H1 (cell line): ENCODE measurements around the gene SSRP1. TPM values are rescaled to one million over a fixed set of nuclear protein-coding genes. Genes with fewer than 3 reads are reported as not detected.

Experiments used
- CTCF ChIA-PET: fragments of 300-600 bp; sonication (Branson Sonifier 250); formaldehyde crosslinking; loops from one replicate; lab custom pipeline; 2021; ENCODE audit not compliant: partially characterized antibody; lab: Charles Lee
- POLR2A ChIA-PET: fragments of 300-600 bp; sonication (Branson Sonifier 250); formaldehyde crosslinking; loops from one replicate; lab custom pipeline; 2021; ENCODE audit warnings: inconsistent platforms; ENCODE audit not compliant: partially characterized antibody; lab: Charles Lee
- DNase-seq, 2 experiments: peaks; one replicate each; pipeline versions ENCODE4 v3.0.0 to v3.0.0-alpha.2; 2010 to 2022; ENCODE audit warnings: low spot score in 2 of 2, low read depth in 1 of 2, mixed read lengths in 1 of 2
- FAIRE-seq: peaks from 2 replicates; lab custom pipeline; 2011; peaks lifted over from hg19 to GRCh38; lab: Jason Lieb, UNC
- H2AFZ ChIP-seq: 2 replicates; pipeline ENCODE4 v1.8.1; 2012; ENCODE audit warnings: low read length, inconsistent platforms
- H2AK5ac ChIP-seq: 2 replicates; pipeline ENCODE4 v1.6.1; 2013; ENCODE audit warnings: low read depth, low read length
- H2BK120ac ChIP-seq: replicated peaks from 2 replicates; pipeline ENCODE3; 2013; ENCODE audit warnings: low read depth, low read length, inconsistent platforms
- H2BK12ac ChIP-seq: 2 replicates; pipeline ENCODE4 v1.6.1; 2013; ENCODE audit warnings: low read depth, low read length
- H2BK15ac ChIP-seq: 2 replicates; pipeline ENCODE4 v1.6.1; 2013; ENCODE audit warnings: low read length
- H2BK20ac ChIP-seq: 2 replicates; pipeline ENCODE4 v1.6.1; 2013; ENCODE audit warnings: low read length
- H2BK5ac ChIP-seq: 2 replicates; pipeline ENCODE4 v1.6.1; 2013; ENCODE audit warnings: low read depth, low read length
- H3K14ac ChIP-seq: 2 replicates; pipeline ENCODE4 v1.6.1; 2013; ENCODE audit warnings: inconsistent platforms; ENCODE audit not compliant: insufficient read length
- H3K18ac ChIP-seq: 2 replicates; pipeline ENCODE4 v1.6.1; 2013; ENCODE audit warnings: low read length; ENCODE audit errors: extremely low read depth
- H3K23ac ChIP-seq: 2 replicates; pipeline ENCODE4 v1.6.1; 2013; ENCODE audit warnings: inconsistent platforms; ENCODE audit not compliant: insufficient read length
- H3K23me2 ChIP-seq: 2 replicates; pipeline ENCODE4 v1.6.1; 2013; ENCODE audit warnings: low read depth, low read length
- H3K27ac ChIP-seq: 2 replicates; pipeline ENCODE4 v1.6.1; 2011; ENCODE audit warnings: low read depth, low read length, inconsistent platforms
- H3K27me3 ChIP-seq, 4 experiments: replicated peaks in 1 of 4; 1 replicate in 1 of 4; 2 replicates in 3 of 4; pipeline versions ENCODE4 v1.6.1 to v1.8.1; 2011 to 2013; ENCODE audit warnings: low read length in 3 of 4, mild to moderate bottlenecking in 3 of 4, inconsistent platforms in 2 of 4, mixed read lengths in 2 of 4, moderate library complexity in 1 of 4; ENCODE audit not compliant: control insufficient read depth in 3 of 4, insufficient read depth in 3 of 4; ENCODE audit errors: extremely low read depth in 1 of 4
- H3K36me3 ChIP-seq, 4 experiments: 2 replicates each; pipeline versions ENCODE4 v1.6.1 to v1.8.1; 2011 to 2013; ENCODE audit warnings: mild to moderate bottlenecking in 4 of 4, low read length in 3 of 4, moderate library complexity in 2 of 4, control low read depth in 1 of 4, inconsistent platforms in 1 of 4; ENCODE audit not compliant: insufficient read depth in 4 of 4, control insufficient read depth in 2 of 4
- H3K4ac ChIP-seq: replicated peaks from 2 replicates; pipeline ENCODE3; 2013; ENCODE audit warnings: low read length, low read depth, mixed read lengths, inconsistent platforms; ENCODE audit not compliant: insufficient read length
- H3K4me1 ChIP-seq, 4 experiments: replicated peaks in 1 of 4; 1 replicate in 1 of 4; 2 replicates in 3 of 4; pipeline versions ENCODE4 v1.6.1 to v1.8.1; 2011 to 2013; ENCODE audit warnings: low read length in 3 of 4, inconsistent platforms in 2 of 4, mixed read lengths in 1 of 4; ENCODE audit not compliant: insufficient read depth in 4 of 4, control insufficient read depth in 3 of 4
- H3K4me2 ChIP-seq, 2 experiments: 2 replicates each; pipeline versions ENCODE4 v1.6.1 to v1.8.1; 2011 to 2013; ENCODE audit warnings: low read depth in 2 of 2, low read length in 2 of 2, control low read depth in 1 of 2, inconsistent platforms in 1 of 2, mild to moderate bottlenecking in 1 of 2; ENCODE audit not compliant: insufficient read depth in 1 of 2
- H3K4me3 ChIP-seq, 4 experiments: fragments of 200-600, 300-600 bp in 1 of 4; sonication (generic), shearing (Covaris generic), sonication (Bioruptor Twin) in 1 of 4; 2 replicates each; pipeline versions ENCODE4 v1.5.1 to v1.8.1; 2011 to 2016; ENCODE audit warnings: low read length in 4 of 4, low read depth in 3 of 4, control low read depth in 2 of 4, inconsistent platforms in 2 of 4, mild to moderate bottlenecking in 2 of 4, mixed read lengths in 1 of 4, moderate library complexity in 1 of 4; ENCODE audit not compliant: insufficient read depth in 2 of 4; ENCODE audit errors: extremely low read depth in 1 of 4
- H3K56ac ChIP-seq: replicated peaks from 2 replicates; pipeline ENCODE3; 2013; ENCODE audit warnings: low read depth, mild to moderate bottlenecking, mixed read lengths, low read length, inconsistent platforms; ENCODE audit not compliant: insufficient read length
- H3K79me1 ChIP-seq: 2 replicates; pipeline ENCODE4 v1.6.1; 2013; ENCODE audit warnings: low read depth, low read length, control low read depth
- H3K79me2 ChIP-seq, 2 experiments: 2 replicates each; pipeline versions ENCODE4 v1.6.1 to v1.8.1; 2012 to 2013; ENCODE audit warnings: low read length in 2 of 2, mild to moderate bottlenecking in 2 of 2, inconsistent platforms in 1 of 2; ENCODE audit not compliant: insufficient read depth in 2 of 2, control insufficient read depth in 1 of 2
- H3K9ac ChIP-seq, 4 experiments: replicated peaks in 1 of 4; 1 replicate in 1 of 4; 2 replicates in 3 of 4; pipeline versions ENCODE4 v1.6.1 to v1.8.1; 2011 to 2013; ENCODE audit warnings: low read depth in 3 of 4, low read length in 3 of 4, control low read depth in 2 of 4, mild to moderate bottlenecking in 2 of 4, moderate library complexity in 2 of 4, inconsistent platforms in 1 of 4; ENCODE audit errors: extremely low read depth in 1 of 4
- H3K9me3 ChIP-seq, 2 experiments: 2 replicates each; pipeline versions ENCODE4 v1.6.1 to v1.8.1; 2012 to 2013; ENCODE audit warnings: mild to moderate bottlenecking in 2 of 2, moderate library complexity in 2 of 2, control low read depth in 1 of 2, inconsistent platforms in 1 of 2, low read depth in 1 of 2, low read length in 1 of 2, mixed read lengths in 1 of 2; ENCODE audit not compliant: insufficient read depth in 2 of 2
- H4K20me1 ChIP-seq, 2 experiments: replicated peaks in 1 of 2; 2 replicates each; pipeline versions ENCODE3 to v1.8.1; 2011 to 2013; ENCODE audit warnings: inconsistent platforms in 2 of 2, low read length in 2 of 2, mild to moderate bottlenecking in 1 of 2; ENCODE audit not compliant: insufficient read depth in 2 of 2, control insufficient read depth in 1 of 2
- H4K5ac ChIP-seq: 2 replicates; pipeline ENCODE4 v1.6.1; 2013; ENCODE audit warnings: low read length, low read depth, mixed read lengths, inconsistent platforms; ENCODE audit not compliant: insufficient read length
- H4K8ac ChIP-seq: 2 replicates; pipeline ENCODE4 v1.8.0; 2013; ENCODE audit warnings: mild to moderate bottlenecking, moderate library complexity, low read length, inconsistent platforms; ENCODE audit not compliant: insufficient read depth; ENCODE audit errors: extremely low read depth
- H4K91ac ChIP-seq: replicated peaks from 2 replicates; pipeline ENCODE3; 2013; ENCODE audit warnings: low read length, mixed read lengths, inconsistent platforms; ENCODE audit not compliant: insufficient read length
- EP300 ChIP-seq, 2 experiments: IDR thresholded peaks; 1 replicate in 1 of 2; 2 replicates in 1 of 2; pipeline ENCODE4 v1.6.1; 2011 to 2012; ENCODE audit warnings: low read depth in 2 of 2, low read length in 2 of 2, mild to moderate bottlenecking in 2 of 2, borderline replicate concordance in 1 of 2, inconsistent platforms in 1 of 2, moderate library complexity in 1 of 2
- EZH2 ChIP-seq: fragments of 200-600 bp; sonication (generic); IDR thresholded peaks from 2 replicates; pipeline ENCODE4 v1.7.1; 2012; ENCODE audit warnings: low read depth, mild to moderate bottlenecking, moderate library complexity, low read length, inconsistent platforms; ENCODE audit not compliant: severe bottlenecking
- KDM5A ChIP-seq: fragments of 200-600 bp; IDR thresholded peaks from 2 replicates; pipeline ENCODE4 v1.7.1; 2012; ENCODE audit warnings: mild to moderate bottlenecking, low read length, inconsistent platforms, mixed read lengths
- SUZ12 ChIP-seq: fragments of 200-600 bp; sonication (generic); IDR thresholded peaks from 2 replicates; pipeline ENCODE4 v1.6.1; 2012; ENCODE audit warnings: mild to moderate bottlenecking, inconsistent platforms, low read length, moderate library complexity, mixed read lengths
- WGBS, 2 experiments: shearing (Covaris generic) in 1 of 2; methylation state at CpG; one replicate each; pipeline versions ENCODE4 v1.1.6 to v1.1.7; 2013 to 2015; ENCODE audit warnings: low lambda C conversion rate in 2 of 2, mixed read lengths in 2 of 2, inconsistent platforms in 1 of 2, low coverage in 1 of 2, missing lambda C conversion rate in 1 of 2; ENCODE audit not compliant: insufficient replicate concordance in 2 of 2, insufficient coverage in 1 of 2, insufficient read length in 1 of 2; ENCODE audit errors: extremely low coverage in 1 of 2, missing lambda C conversion rate in 1 of 2; 5-methylcytosine and 5-hydroxymethylcytosine counted together
- polyA plus RNA-seq, 7 experiments: library from polyadenylated mRNA; depleted of rRNA in 3 of 7; stranded (reverse) in 5 of 7; unstranded in 2 of 7; fragments of >200 nt in 5 of 7; fragments of 200-250 nt in 2 of 7; gene quantifications; 1 replicate in 5 of 7; 2 replicates in 1 of 7; 4 replicates in 1 of 7; pipeline versions ENCODE4 v1.2.1 to v1.2.3, GENCODE V29; 2011 to 2013; ENCODE audit warnings: missing spikeins in 2 of 7, mixed read lengths in 2 of 7
- total RNA-seq: library from RNA; stranded (reverse); fragmentation: NEBNext Ultra II Directional; extraction: Animal tissue kit (Norgen Biotek cat#: 25700); gene quantifications from 2 replicates; pipeline ENCODE4 v1.2.1, GENCODE V29; 2021
- TF ChIP-seq, protein P1 (sequence below): IDR thresholded peaks from 2 replicates; pipeline ENCODE4 v1.6.1; 2012; ENCODE audit warnings: inconsistent platforms

The SSRP1 gene
- total and polyA plus RNA-seq, 2 of the 8 experiments (the other 6 are each of a cell fraction or from before 2014, with no cell fraction given) = 259 to 281 TPM

DNA sequence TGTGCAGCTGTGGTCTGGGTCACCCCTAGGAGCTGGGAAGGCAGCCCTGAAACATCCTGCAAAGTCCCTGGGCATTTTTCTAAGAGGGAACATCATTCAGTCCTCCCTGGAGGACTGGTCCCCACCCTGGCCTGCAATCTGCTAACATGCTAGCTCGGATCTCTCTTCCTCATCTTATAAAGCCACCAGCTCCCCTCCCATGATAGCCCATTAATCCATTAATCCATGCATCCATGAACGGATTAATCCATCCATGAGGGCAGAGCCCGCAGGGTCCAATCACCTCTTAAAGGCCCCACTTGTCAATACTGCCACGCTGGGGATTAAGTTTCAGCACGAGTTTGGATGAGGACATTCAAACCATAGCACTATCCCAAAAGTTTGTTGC, 33.1 kb upstream of the SSRP1 start:
- H3K18ac ChIP-seq = no peak overlapping the region
- POLR2A ChIA-PET = interaction anchor here (0.5 to 1.5 kb wide), 3 partner anchors 9 to 225 kb away, joined by 3 read pairs; no protein-coding TSS in a partner anchor
- H2BK12ac ChIP-seq = no peak overlapping the region
- H4K8ac ChIP-seq = no peak overlapping the region
- no peak overlapping the region for H2BK15ac ChIP-seq
- no peak overlapping the region for H3K27ac ChIP-seq
- H3K4me2 ChIP-seq = no peak overlapping the region
- H3K79me1 ChIP-seq = no peaks in the 10 kb centered on the region
- H2AK5ac ChIP-seq = no peak overlapping the region
- H3K27me3 ChIP-seq = no peaks in the 10 kb centered on the region; a peak in 2 of 7 replicates
- H2BK120ac ChIP-seq = no peak overlapping the region
- no peak overlapping the region for H3K4ac ChIP-seq
- no peak overlapping the region for H2AFZ ChIP-seq
- CTCF ChIA-PET = interaction anchor here (1.1 to 2.0 kb wide), 4 partner anchors 21 to 110 kb away, joined by 4 to 6 read pairs (median 5); partner anchors contain the start of gene RTN4RL2
- no peaks in the 10 kb centered on the region for H3K36me3 ChIP-seq
- H3K14ac ChIP-seq = no peak overlapping the region
- H2BK20ac ChIP-seq = no peak overlapping the region
- H3K23ac ChIP-seq = no peak overlapping the region
- H3K56ac ChIP-seq = no peak overlapping the region
- FAIRE-seq = no peak
- no peak overlapping the region for H2BK5ac ChIP-seq
- H3K4me3 ChIP-seq = no peak overlapping the region
- no peaks in the 10 kb centered on the region for H3K79me2 ChIP-seq
- no peaks in the 10 kb centered on the region for H4K20me1 ChIP-seq
- no peak overlapping the region for H3K9ac ChIP-seq
- peaks cover 8 to 17% (median 11%) of the 10 kb centered on the region in 4 experiments for H3K4me1 ChIP-seq
- H4K5ac ChIP-seq = no peak overlapping the region
- H3K23me2 ChIP-seq = no peaks in the 10 kb centered on the region
- H4K91ac ChIP-seq = no peak overlapping the region
- DNase-seq = no peak
- 89% methylated on average over 5 of the region's 5 CpGs; no CpG with 5 or more reads in 1 of the 2 experiments for WGBS, 2 experiments
- TF ChIP-seq, protein P1, sequence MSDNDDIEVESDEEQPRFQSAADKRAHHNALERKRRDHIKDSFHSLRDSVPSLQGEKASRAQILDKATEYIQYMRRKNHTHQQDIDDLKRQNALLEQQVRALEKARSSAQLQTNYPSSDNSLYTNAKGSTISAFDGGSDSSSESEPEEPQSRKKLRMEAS = no peak
- TF ChIP-seq SUZ12 (no peak), EZH2 (no peak), KDM5A (no peak), EP300 (IDR thresholded peaks at IDR 0.05; ENCODE audit: borderline replicate concordance in 1 of 2, low read depth in 2 of 2, low read length in 2 of 2) (no peak)
- no peaks in the 10 kb centered on the region for H3K9me3 ChIP-seq
